Liver (tissue), 9 donors: ENCODE data around the gene SYCE3. TPM values are rescaled to one million over a fixed set of nuclear protein-coding genes. Genes with fewer than 3 reads are reported as not detected.

ENCODE experiments used
- DNase-seq: peaks from one replicate; pipeline ENCODE4 v3.0.0-alpha.2; 2017; ENCODE audit warnings: low spot score
- H3K27ac ChIP-seq, 2 donors: one replicate each; pipeline ENCODE4 v1.7.0; 2013; ENCODE audit warnings: inconsistent platforms in 2 of 2, low read length in 2 of 2, control low read depth in 1 of 2, low read depth in 1 of 2, mild to moderate bottlenecking in 1 of 2
- H3K27me3 ChIP-seq, 4 donors: one replicate each; pipeline versions ENCODE4 v1.6.1 to v1.7.0; 2013; ENCODE audit warnings: low read length in 3 of 4, inconsistent platforms in 1 of 4, mild to moderate bottlenecking in 1 of 4, moderate library complexity in 1 of 4; ENCODE audit not compliant: control insufficient read depth in 4 of 4, insufficient read depth in 4 of 4
- H3K36me3 ChIP-seq, 4 donors: one replicate each; pipeline versions ENCODE4 v1.6.1 to v1.7.0; 2013; ENCODE audit warnings: low read length in 3 of 4, mild to moderate bottlenecking in 3 of 4, low read depth in 1 of 4, moderate library complexity in 1 of 4; ENCODE audit not compliant: control insufficient read depth in 4 of 4, insufficient read depth in 3 of 4
- H3K4me1 ChIP-seq, 4 donors: one replicate each; pipeline versions ENCODE4 v1.6.1 to v1.7.0; 2013; ENCODE audit warnings: low read length in 3 of 4, mild to moderate bottlenecking in 3 of 4, moderate library complexity in 1 of 4; ENCODE audit not compliant: control insufficient read depth in 4 of 4, insufficient read depth in 4 of 4
- H3K4me3 ChIP-seq, 3 donors: one replicate each; pipeline versions ENCODE4 v1.6.1 to v1.7.0; 2013; ENCODE audit warnings: low read length in 3 of 3, control low read depth in 1 of 3, low read depth in 1 of 3, mild to moderate bottlenecking in 1 of 3
- H3K9ac ChIP-seq, 2 donors: one replicate each; pipeline ENCODE4 v1.7.0; 2013; ENCODE audit warnings: low read length in 2 of 2, mild to moderate bottlenecking in 2 of 2, moderate library complexity in 2 of 2, control low read depth in 1 of 2, low read depth in 1 of 2
- H3K9me3 ChIP-seq, 4 donors: one replicate each; pipeline versions ENCODE4 v1.6.1 to v1.7.0; 2013; ENCODE audit warnings: low read length in 3 of 4; ENCODE audit not compliant: control insufficient read depth in 4 of 4
- EGR1 ChIP-seq, 2 donors: IDR thresholded peaks; 2 replicates each; pipeline ENCODE4 v1.6.1; 2016 to 2018; ENCODE audit warnings: antibody characterized with exemption in 2 of 2, low read depth in 2 of 2
- FOXA1 ChIP-seq: IDR thresholded peaks from 2 replicates; pipeline ENCODE4 v1.6.1; 2016; ENCODE audit warnings: antibody characterized with exemption
- FOXA2 ChIP-seq: IDR thresholded peaks from 2 replicates; pipeline ENCODE4 v1.6.1; 2016; ENCODE audit warnings: antibody characterized with exemption
- GABPA ChIP-seq, 2 donors: IDR thresholded peaks in 1 of 2; conservative IDR thresholded peaks in 1 of 2; 2 replicates each; pipeline ENCODE4 v1.6.1; 2016; ENCODE audit warnings: antibody characterized with exemption in 2 of 2, mild to moderate bottlenecking in 1 of 2, moderate library complexity in 1 of 2
- HNF4A ChIP-seq, 2 donors: conservative IDR thresholded peaks; 2 replicates each; pipeline ENCODE4 v1.6.1; 2016; ENCODE audit warnings: antibody characterized with exemption in 2 of 2, mild to moderate bottlenecking in 2 of 2
- HNF4G ChIP-seq: IDR thresholded peaks from 2 replicates; pipeline ENCODE4 v1.6.1; 2016; ENCODE audit warnings: antibody characterized with exemption
- JUND ChIP-seq, 2 donors: IDR thresholded peaks; 2 replicates each; pipeline ENCODE4 v1.6.1; 2016; ENCODE audit warnings: antibody characterized with exemption in 2 of 2
- NR2F2 ChIP-seq: IDR thresholded peaks from 2 replicates; pipeline ENCODE4 v1.6.1; 2016; ENCODE audit warnings: antibody characterized with exemption
- RAD21 ChIP-seq, 2 donors: IDR thresholded peaks; 2 replicates each; pipeline ENCODE4 v1.6.1; 2016; ENCODE audit warnings: antibody characterized with exemption in 2 of 2, mild to moderate bottlenecking in 2 of 2
- RXRA ChIP-seq, 2 donors: IDR thresholded peaks; 2 replicates each; pipeline ENCODE4 v1.6.1; 2017 to 2018; ENCODE audit warnings: antibody characterized with exemption in 2 of 2, mild to moderate bottlenecking in 1 of 2
- SP1 ChIP-seq: IDR thresholded peaks from 2 replicates; pipeline ENCODE4 v1.6.1; 2018; ENCODE audit warnings: antibody characterized with exemption, mild to moderate bottlenecking
- TAF1 ChIP-seq: conservative IDR thresholded peaks from 2 replicates; pipeline ENCODE4 v1.6.1; 2016; ENCODE audit warnings: antibody characterized with exemption, mild to moderate bottlenecking
- WGBS: extraction: QIAGEN DNeasy Blood & Tissue Kit; methylation state at CpG from one replicate; pipeline ENCODE4 v1.1.7; 2013; 5-methylcytosine and 5-hydroxymethylcytosine counted together
- polyA plus RNA-seq, 2 donors: library from polyadenylated mRNA; stranded (reverse) in 1 of 2; unstranded in 1 of 2; fragments of 200-250 nt in 1 of 2; fragments of >200 nt in 1 of 2; fragmentation: Nextera tagmentation in 1 of 2; extraction: Ambion mirVana in 1 of 2; gene quantifications; one replicate each; pipeline versions ENCODE4 v1.2.1 to v1.2.3, GENCODE V29; 2013 to 2015
- total RNA-seq, 2 donors: library from RNA; depleted of rRNA; stranded (reverse); fragments of >200 nt; gene quantifications; one replicate each; pipeline ENCODE4 v1.2.3, GENCODE V29; 2014
- TF ChIP-seq, protein P1 (sequence below): IDR thresholded peaks from 2 replicates; pipeline ENCODE4 v1.6.1; 2016; ENCODE audit warnings: antibody characterized with exemption, mild to moderate bottlenecking
- TF ChIP-seq, protein P2 (sequence below): IDR thresholded peaks from 2 replicates; pipeline ENCODE4 v1.6.1; 2016; ENCODE audit warnings: antibody characterized with exemption
- TF ChIP-seq, protein P3 (sequence below): IDR thresholded peaks from 2 replicates; pipeline ENCODE4 v1.6.1; 2016; ENCODE audit warnings: antibody characterized with exemption
- TF ChIP-seq, protein P4 (sequence below): IDR thresholded peaks from 2 replicates; pipeline ENCODE4 v1.6.1; 2016; ENCODE audit warnings: antibody characterized with exemption
- TF ChIP-seq, protein P5 (sequence below): fragments of 150-350 bp; IDR thresholded peaks from 2 replicates; pipeline ENCODE4 v1.5.1; 2017; ENCODE audit warnings: improper control_type of control experiment, low read depth, low read length; ENCODE audit not compliant: missing input control
- donor health status: healthy.
- donor health status: healthy.
- donor health status: healthy.
- donor health status: healthy.
- donor health status: healthy.

The SYCE3 gene
- total and polyA plus RNA-seq, 4 donors, result 0.45 to 2.2 TPM; not detected in 2

DNA sequence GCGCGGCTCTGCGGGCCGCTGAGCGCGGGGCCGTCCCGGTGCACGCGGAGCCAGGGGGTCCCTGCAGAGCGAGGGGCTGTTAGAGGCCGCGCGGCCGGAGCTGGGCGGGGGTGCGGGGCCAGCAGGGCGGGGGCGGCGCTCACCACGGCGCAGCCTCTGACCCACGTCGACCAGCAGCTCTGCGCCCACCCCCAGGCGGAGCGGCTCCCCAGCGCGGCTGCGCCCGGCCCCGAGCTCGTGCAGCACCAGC is 36.9 kb downstream of the SYCE3 start:
- Histone ChIP-seq H3K27ac (peak overlapping the region; percentile 92 to 96), H3K27me3 (no peaks in the 10 kb centered on the region), H3K36me3 (peaks cover 9 to 29% (median 11%) of the 10 kb centered on the region in 4 donors), H3K4me1 (peaks cover 13 to 61% (median 31%) of the 10 kb centered on the region in 4 donors), H3K9me3 (no peaks in the 10 kb centered on the region), H3K4me3 (peak overlapping the region; percentile 44 to 77 (median 73)), H3K9ac (no peak overlapping the region)
- DNase-seq, result no peak
- TF ChIP-seq RAD21 (IDR thresholded peaks at IDR 0.05) (no peak), FOXA1 (no peak), TAF1 (no peak), HNF4A (conservative IDR thresholded peaks at IDR 0.05) (no peak), JUND (IDR thresholded peaks at IDR 0.05) (no peak), GABPA (IDR thresholded peaks at IDR 0.05 in 1 of 2, conservative IDR thresholded peaks at IDR 0.05 in 1 of 2) (no peak), FOXA2 (no peak), HNF4G (no peak), EGR1 (IDR thresholded peaks at IDR 0.05; ENCODE audit: low read depth in 2 of 2) (no peak), SP1 (no peak)
- TF ChIP-seq, protein P1, sequence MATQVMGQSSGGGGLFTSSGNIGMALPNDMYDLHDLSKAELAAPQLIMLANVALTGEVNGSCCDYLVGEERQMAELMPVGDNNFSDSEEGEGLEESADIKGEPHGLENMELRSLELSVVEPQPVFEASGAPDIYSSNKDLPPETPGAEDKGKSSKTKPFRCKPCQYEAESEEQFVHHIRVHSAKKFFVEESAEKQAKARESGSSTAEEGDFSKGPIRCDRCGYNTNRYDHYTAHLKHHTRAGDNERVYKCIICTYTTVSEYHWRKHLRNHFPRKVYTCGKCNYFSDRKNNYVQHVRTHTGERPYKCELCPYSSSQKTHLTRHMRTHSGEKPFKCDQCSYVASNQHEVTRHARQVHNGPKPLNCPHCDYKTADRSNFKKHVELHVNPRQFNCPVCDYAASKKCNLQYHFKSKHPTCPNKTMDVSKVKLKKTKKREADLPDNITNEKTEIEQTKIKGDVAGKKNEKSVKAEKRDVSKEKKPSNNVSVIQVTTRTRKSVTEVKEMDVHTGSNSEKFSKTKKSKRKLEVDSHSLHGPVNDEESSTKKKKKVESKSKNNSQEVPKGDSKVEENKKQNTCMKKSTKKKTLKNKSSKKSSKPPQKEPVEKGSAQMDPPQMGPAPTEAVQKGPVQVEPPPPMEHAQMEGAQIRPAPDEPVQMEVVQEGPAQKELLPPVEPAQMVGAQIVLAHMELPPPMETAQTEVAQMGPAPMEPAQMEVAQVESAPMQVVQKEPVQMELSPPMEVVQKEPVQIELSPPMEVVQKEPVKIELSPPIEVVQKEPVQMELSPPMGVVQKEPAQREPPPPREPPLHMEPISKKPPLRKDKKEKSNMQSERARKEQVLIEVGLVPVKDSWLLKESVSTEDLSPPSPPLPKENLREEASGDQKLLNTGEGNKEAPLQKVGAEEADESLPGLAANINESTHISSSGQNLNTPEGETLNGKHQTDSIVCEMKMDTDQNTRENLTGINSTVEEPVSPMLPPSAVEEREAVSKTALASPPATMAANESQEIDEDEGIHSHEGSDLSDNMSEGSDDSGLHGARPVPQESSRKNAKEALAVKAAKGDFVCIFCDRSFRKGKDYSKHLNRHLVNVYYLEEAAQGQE, result no peak
- TF ChIP-seq, protein P2, sequence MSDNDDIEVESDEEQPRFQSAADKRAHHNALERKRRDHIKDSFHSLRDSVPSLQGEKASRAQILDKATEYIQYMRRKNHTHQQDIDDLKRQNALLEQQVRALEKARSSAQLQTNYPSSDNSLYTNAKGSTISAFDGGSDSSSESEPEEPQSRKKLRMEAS, result no peak
- TF ChIP-seq, protein P3, sequence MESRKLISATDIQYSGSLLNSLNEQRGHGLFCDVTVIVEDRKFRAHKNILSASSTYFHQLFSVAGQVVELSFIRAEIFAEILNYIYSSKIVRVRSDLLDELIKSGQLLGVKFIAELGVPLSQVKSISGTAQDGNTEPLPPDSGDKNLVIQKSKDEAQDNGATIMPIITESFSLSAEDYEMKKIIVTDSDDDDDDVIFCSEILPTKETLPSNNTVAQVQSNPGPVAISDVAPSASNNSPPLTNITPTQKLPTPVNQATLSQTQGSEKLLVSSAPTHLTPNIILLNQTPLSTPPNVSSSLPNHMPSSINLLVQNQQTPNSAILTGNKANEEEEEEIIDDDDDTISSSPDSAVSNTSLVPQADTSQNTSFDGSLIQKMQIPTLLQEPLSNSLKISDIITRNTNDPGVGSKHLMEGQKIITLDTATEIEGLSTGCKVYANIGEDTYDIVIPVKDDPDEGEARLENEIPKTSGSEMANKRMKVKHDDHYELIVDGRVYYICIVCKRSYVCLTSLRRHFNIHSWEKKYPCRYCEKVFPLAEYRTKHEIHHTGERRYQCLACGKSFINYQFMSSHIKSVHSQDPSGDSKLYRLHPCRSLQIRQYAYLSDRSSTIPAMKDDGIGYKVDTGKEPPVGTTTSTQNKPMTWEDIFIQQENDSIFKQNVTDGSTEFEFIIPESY, result no peak
- TF ChIP-seq, protein P4, sequence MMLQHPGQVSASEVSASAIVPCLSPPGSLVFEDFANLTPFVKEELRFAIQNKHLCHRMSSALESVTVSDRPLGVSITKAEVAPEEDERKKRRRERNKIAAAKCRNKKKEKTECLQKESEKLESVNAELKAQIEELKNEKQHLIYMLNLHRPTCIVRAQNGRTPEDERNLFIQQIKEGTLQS, result no peak
- under 1% methylated on average over 33 of the region's 33 CpGs for WGBS

DNA sequence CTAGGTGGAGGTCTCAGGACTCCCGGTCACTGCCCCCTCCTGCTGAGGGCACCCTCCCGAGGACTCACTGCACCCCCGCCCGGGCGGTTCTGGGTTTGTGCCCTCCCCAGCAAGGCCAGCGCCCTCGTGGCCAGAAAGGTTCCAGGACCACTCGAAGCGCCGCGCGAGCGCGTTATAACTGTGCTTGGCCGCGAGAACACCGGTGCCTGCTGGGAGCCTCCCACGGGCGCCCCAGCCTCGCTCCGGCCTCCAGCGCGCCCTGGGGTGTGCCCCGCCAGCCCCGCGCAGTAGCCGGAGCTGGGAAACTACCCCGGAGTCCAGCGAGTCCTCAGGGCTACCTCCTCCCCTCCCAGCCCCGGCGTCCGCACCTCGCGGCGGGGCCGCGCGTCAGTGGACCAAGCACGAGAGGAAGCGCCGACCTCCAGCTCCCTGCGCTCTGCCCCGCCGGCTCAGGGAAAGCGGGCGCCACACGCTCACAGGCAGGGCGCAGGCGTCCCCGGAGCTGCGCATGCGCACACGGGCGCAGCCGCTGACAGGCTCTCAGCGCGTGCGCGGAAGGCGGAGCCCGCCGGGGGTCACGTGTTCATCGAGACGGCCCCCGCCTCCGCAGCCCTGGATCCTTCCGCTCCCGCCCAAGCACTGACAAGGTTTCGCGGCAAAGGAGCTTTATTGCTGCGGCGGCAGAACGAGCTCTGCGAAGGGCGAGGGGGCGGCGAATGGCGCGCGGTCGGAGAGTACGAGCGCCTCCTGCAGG is 37.4 kb downstream of the SYCE3 start, which contains the start of gene SCO2:
SCO2 (minus strand) TSS at position 495 of the 754 bp plus-strand sequence. CDS start 1,187 bp downstream, outside the sequence.
- peak within 1 kb of the TSS; percentile 92 to 96 for H3K27ac ChIP-seq

More for the DNA sequence above, 37.4 kb downstream of the SYCE3 start, which contains the start of gene SCO2:
- peak within 1 kb of the TSS; percentile 24 to 59 for H3K9ac ChIP-seq
- peaks cover 9 to 29% (median 11%) of the 10 kb centered on the region in 4 donors for H3K36me3 ChIP-seq
- peaks cover 13 to 57% (median 31%) of the 10 kb centered on the region in 4 donors for H3K4me1 ChIP-seq
- TF ChIP-seq RXRA (IDR thresholded peaks at IDR 0.05) (peak; percentile 88 to 95), HNF4A (conservative IDR thresholded peaks at IDR 0.05) (no peak), NR2F2 (peak; percentile 6), FOXA1 (no peak), RAD21 (IDR thresholded peaks at IDR 0.05) (peak; percentile 15 to 48), SP1 (peak; percentile 45), HNF4G (no peak), EGR1 (IDR thresholded peaks at IDR 0.05; ENCODE audit: low read depth in 2 of 2) (peak; percentile 59 to 84)
- TF ChIP-seq, protein P4, result no peak
- TF ChIP-seq, protein P5, sequence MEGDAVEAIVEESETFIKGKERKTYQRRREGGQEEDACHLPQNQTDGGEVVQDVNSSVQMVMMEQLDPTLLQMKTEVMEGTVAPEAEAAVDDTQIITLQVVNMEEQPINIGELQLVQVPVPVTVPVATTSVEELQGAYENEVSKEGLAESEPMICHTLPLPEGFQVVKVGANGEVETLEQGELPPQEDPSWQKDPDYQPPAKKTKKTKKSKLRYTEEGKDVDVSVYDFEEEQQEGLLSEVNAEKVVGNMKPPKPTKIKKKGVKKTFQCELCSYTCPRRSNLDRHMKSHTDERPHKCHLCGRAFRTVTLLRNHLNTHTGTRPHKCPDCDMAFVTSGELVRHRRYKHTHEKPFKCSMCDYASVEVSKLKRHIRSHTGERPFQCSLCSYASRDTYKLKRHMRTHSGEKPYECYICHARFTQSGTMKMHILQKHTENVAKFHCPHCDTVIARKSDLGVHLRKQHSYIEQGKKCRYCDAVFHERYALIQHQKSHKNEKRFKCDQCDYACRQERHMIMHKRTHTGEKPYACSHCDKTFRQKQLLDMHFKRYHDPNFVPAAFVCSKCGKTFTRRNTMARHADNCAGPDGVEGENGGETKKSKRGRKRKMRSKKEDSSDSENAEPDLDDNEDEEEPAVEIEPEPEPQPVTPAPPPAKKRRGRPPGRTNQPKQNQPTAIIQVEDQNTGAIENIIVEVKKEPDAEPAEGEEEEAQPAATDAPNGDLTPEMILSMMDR, result peak; percentile 21
- no peaks in the 10 kb centered on the region for H3K9me3 ChIP-seq
- H3K27me3 ChIP-seq, result no peaks in the 10 kb centered on the region
- DNase-seq, result peak; percentile 96
- H3K4me3 ChIP-seq, result peak within 1 kb of the TSS; percentile 44 to 77 (median 73)
- WGBS, result under 1% methylated on average over 84 of the region's 84 CpGs
